Endothelial cell of umbilical vein (primary cell): Measurements from ENCODE around the gene RAPH1. TPM values are rescaled to one million over a fixed set of nuclear protein-coding genes. Genes with fewer than 3 reads are reported as not detected.
A peak's percentile ranks its signal among the peaks of the same experiment; 100 is the strongest.

Experiments
- BruUV-seq: library from RNA; stranded (reverse); fragments of 400-500 nt; replicated peaks from 2 replicates; lab custom pipeline; 2021; lab: Mats Ljungman, UMichigan
- CTCF ChIA-PET: fragments of 300-600, 350-600 bp; sonication (Branson Sonifier 250); formaldehyde crosslinking; loops from one replicate; lab custom pipeline; 2021; ENCODE audit warnings: antibody characterized with exemption, inconsistent platforms; lab: Charles Lee
- POLR2A ChIA-PET: fragments of 300-600, 350-600 bp; sonication (Branson Sonifier 250); formaldehyde crosslinking; loops from one replicate; lab custom pipeline; 2021; ENCODE audit warnings: antibody characterized with exemption, inconsistent platforms; lab: Charles Lee
- DNase-seq: peaks from one replicate; pipeline ENCODE4 v3.0.0-alpha.2; 2011; ENCODE audit warnings: low read depth, low spot score
- FAIRE-seq: peaks from 2 replicates; lab custom pipeline; 2011; peaks lifted over from hg19 to GRCh38; lab: Jason Lieb, UNC
- H2AFZ ChIP-seq: 2 replicates; pipeline ENCODE4 v1.6.0; 2012; ENCODE audit warnings: low read depth, low read length, control low read depth, inconsistent platforms
- H3K27ac ChIP-seq: 2 replicates; pipeline ENCODE4 v1.5.1; 2011; ENCODE audit warnings: low read depth, mild to moderate bottlenecking, control low read depth, low read length, moderate library complexity; ENCODE audit not compliant: insufficient read depth
- H3K27me3 ChIP-seq, 2 experiments: 2 replicates each; pipeline versions ENCODE4 v1.6.0 to v1.6.1; 2011; ENCODE audit warnings: low read length in 2 of 2, mixed read lengths in 1 of 2; ENCODE audit not compliant: control insufficient read depth in 2 of 2, insufficient read depth in 2 of 2
- H3K36me3 ChIP-seq, 2 experiments: 2 replicates in 1 of 2; 3 replicates in 1 of 2; pipeline ENCODE4 v1.5.1; 2011; ENCODE audit warnings: low read length in 2 of 2, mild to moderate bottlenecking in 1 of 2, moderate library complexity in 1 of 2; ENCODE audit not compliant: control insufficient read depth in 2 of 2, insufficient read depth in 2 of 2; ENCODE audit errors: extremely low read depth in 1 of 2
- H3K4me1 ChIP-seq: 3 replicates; pipeline ENCODE4 v1.5.1; 2011; ENCODE audit warnings: mild to moderate bottlenecking, low read length; ENCODE audit not compliant: control insufficient read depth, insufficient read depth; ENCODE audit errors: extremely low read depth
- H3K4me2 ChIP-seq: 2 replicates; pipeline ENCODE4 v1.6.1; 2011; ENCODE audit warnings: low read length, control low read depth, mixed read lengths; ENCODE audit not compliant: insufficient read depth
- H3K4me3 ChIP-seq, 3 experiments: fragments of 200-600 bp in 1 of 3; sonication (generic), shearing (Covaris generic) in 1 of 3; replicated peaks in 1 of 3; 2 replicates each; pipeline ENCODE4 v1.5.1; 2011 to 2016; ENCODE audit warnings: control low read depth in 3 of 3, low read length in 3 of 3, mild to moderate bottlenecking in 2 of 3, inconsistent platforms in 1 of 3, low read depth in 1 of 3, moderate library complexity in 1 of 3; ENCODE audit not compliant: insufficient read depth in 1 of 3
- H3K79me2 ChIP-seq: 2 replicates; pipeline ENCODE4 v1.6.0; 2012; ENCODE audit warnings: low read length, inconsistent platforms; ENCODE audit not compliant: control insufficient read depth, insufficient read depth
- H3K9ac ChIP-seq: replicated peaks from 2 replicates; pipeline ENCODE3; 2011; ENCODE audit warnings: low read length, control low read depth; ENCODE audit not compliant: insufficient read depth; ENCODE audit errors: extremely low read depth
- H3K9me1 ChIP-seq: replicated peaks from 3 replicates; pipeline ENCODE4 v1.6.0; 2011; ENCODE audit warnings: mild to moderate bottlenecking, low read length; ENCODE audit not compliant: control insufficient read depth, insufficient read depth; ENCODE audit errors: extremely low read depth
- H3K9me3 ChIP-seq: replicated peaks from 2 replicates; pipeline ENCODE4 v1.5.1; 2012; ENCODE audit warnings: low read length, inconsistent platforms; ENCODE audit not compliant: control insufficient read depth, insufficient read depth
- H4K20me1 ChIP-seq: replicated peaks from 2 replicates; pipeline ENCODE3; 2011; ENCODE audit warnings: mild to moderate bottlenecking, low read length; ENCODE audit not compliant: control insufficient read depth, insufficient read depth; ENCODE audit errors: extremely low read depth
- EZH2 ChIP-seq: IDR thresholded peaks from 2 replicates; pipeline ENCODE4 v1.6.1; 2012; ENCODE audit warnings: borderline replicate concordance, low read depth, mild to moderate bottlenecking, moderate library complexity, low read length, inconsistent platforms; ENCODE audit not compliant: severe bottlenecking
- FOS ChIP-seq: IDR thresholded peaks from 2 replicates; pipeline ENCODE4 v1.6.1; 2011; ENCODE audit warnings: mild to moderate bottlenecking, low read length, moderate library complexity, borderline replicate concordance; ENCODE audit not compliant: insufficient read depth
- POLR2A ChIP-seq: IDR thresholded peaks from 2 replicates; pipeline ENCODE4 v1.6.1; 2012; ENCODE audit warnings: low read depth, mild to moderate bottlenecking, control low read depth, low read length
- POLR2AphosphoS5 ChIP-seq: IDR thresholded peaks from 2 replicates; pipeline ENCODE4 v1.6.1; 2012; ENCODE audit warnings: low read depth, mild to moderate bottlenecking, control low read depth, low read length, moderate library complexity; ENCODE audit not compliant: insufficient read depth
- dilution Hi-C: fragments of 300-500 bp; cut with MboI; formaldehyde crosslinking; loops from one replicate; pipeline ENCODE4 v1.15.0; 2019; ENCODE audit warnings: low sequenced_read_pairs; ENCODE audit not compliant: extremely low pct_ligation_motif_present
- intact Hi-C: fragments of 100-400 bp; cut with micrococcal nuclease; formaldehyde crosslinking; loops from one replicate; pipeline ENCODE4 v1.10.0; 2022
- polyA plus RNA-seq, 4 experiments: library from polyadenylated mRNA; depleted of rRNA in 3 of 4; stranded (reverse) in 3 of 4; unstranded in 1 of 4; fragments of >200 nt; gene quantifications; 2 replicates each; pipeline versions ENCODE4 v1.2.1 to v1.2.3, GENCODE V29; 2011 to 2012; ENCODE audit warnings: missing spikeins in 1 of 4
- total RNA-seq: library from RNA; stranded (reverse); gene quantifications from 2 replicates; pipeline ENCODE4 v1.2.3, GENCODE V29; 2021
- TF ChIP-seq, protein P1 (sequence below), 2 donors: IDR thresholded peaks; 1 replicate in 1 of 2; 2 replicates in 1 of 2; pipeline ENCODE4 v1.5.1; 2011; ENCODE audit warnings: low read length in 2 of 2, mild to moderate bottlenecking in 2 of 2, moderate library complexity in 2 of 2, control low read depth in 1 of 2, inconsistent platforms in 1 of 2, low read depth in 1 of 2; ENCODE audit not compliant: insufficient read depth in 1 of 2; ENCODE audit errors: extremely low read depth in 1 of 2

RAPH1 gene
- total and polyA plus RNA-seq, 2 donors (not counting 3 experiments of a cell fraction or from before 2014, with no cell fraction given) = 5.1 to 59.5 TPM

DNA sequence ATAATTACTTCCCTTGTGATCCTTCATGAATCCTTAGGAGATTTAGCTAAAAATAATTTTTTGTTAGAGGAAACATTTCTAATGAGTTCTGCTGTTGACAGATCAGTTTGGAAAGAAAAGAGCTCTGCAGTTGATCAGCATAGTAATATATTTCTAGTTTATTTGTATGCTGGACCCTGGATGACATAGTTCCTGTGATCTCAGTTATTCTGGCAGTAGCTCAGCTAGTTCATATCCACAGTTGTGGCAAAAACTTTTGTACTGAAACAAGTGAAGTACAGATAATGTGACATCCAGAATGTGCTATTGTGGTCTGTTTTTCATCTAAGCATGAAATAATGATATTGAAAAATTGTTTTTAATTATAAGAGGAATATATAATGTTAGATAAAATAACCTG is 173.2 kb downstream of the RAPH1 start:
- H3K9me1 ChIP-seq = no peaks in the 10 kb centered on the region
- no peak overlapping the region for H3K27ac ChIP-seq
- H2AFZ ChIP-seq = no peak overlapping the region
- dilution Hi-C loops (no loop called here), intact Hi-C loops (no loop called here)
- H3K4me2 ChIP-seq = no peak overlapping the region
- no peak for TF ChIP-seq EZH2
- no peak for TF ChIP-seq POLR2AphosphoS5
- peaks cover 35% of the 10 kb centered on the region for H3K79me2 ChIP-seq
- CTCF ChIA-PET = interaction anchor here (1.0 kb wide), 1 partner anchor 19 kb away, joined by 3 read pairs; no protein-coding TSS in a partner anchor
- H3K4me1 ChIP-seq = peaks cover 3% of the 10 kb centered on the region
- POLR2A ChIA-PET = no interaction called here
- H3K9ac ChIP-seq = no peak overlapping the region
- H3K27me3 ChIP-seq = no peaks in the 10 kb centered on the region
- FAIRE-seq = no peak
- no peaks in the 10 kb centered on the region for H3K36me3 ChIP-seq
- BruUV-seq = no TSS peak
- H3K9me3 ChIP-seq = no peaks in the 10 kb centered on the region
- peak; percentile 52 for DNase-seq
- H4K20me1 ChIP-seq = no peaks in the 10 kb centered on the region
- H3K4me3 ChIP-seq = no peak overlapping the region

DNA sequence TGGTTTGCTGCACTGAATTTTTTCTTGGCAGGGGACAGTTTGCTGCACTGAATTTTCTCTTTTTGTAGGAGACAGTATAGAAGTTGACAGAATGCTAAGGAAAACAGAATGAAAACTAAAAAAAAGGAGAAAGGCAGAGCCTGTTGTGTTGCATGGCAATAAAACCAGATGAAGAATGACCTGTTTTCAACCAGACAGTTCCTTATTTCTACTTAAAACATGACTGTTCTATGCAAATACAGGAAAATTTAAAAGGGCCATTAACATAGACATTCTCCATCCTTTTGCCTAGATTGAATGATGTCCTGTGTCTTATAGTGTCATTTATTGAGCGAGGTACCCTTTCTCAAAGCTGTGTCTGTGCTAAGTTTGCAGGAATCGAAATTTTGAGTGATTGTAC is 173.6 kb downstream of the RAPH1 start:
- CTCF ChIA-PET = interaction anchor here (1.0 kb wide), 1 partner anchor 18 kb away, joined by 3 read pairs; no protein-coding TSS in a partner anchor
- BruUV-seq = no TSS peak
- H3K9ac ChIP-seq = no peak overlapping the region
- POLR2A ChIA-PET = no interaction called here
- no peaks in the 10 kb centered on the region for H4K20me1 ChIP-seq
- TF ChIP-seq FOS (no peak), EZH2 (no peak), POLR2AphosphoS5 (no peak), POLR2A (no peak)
- TF ChIP-seq, protein P1, sequence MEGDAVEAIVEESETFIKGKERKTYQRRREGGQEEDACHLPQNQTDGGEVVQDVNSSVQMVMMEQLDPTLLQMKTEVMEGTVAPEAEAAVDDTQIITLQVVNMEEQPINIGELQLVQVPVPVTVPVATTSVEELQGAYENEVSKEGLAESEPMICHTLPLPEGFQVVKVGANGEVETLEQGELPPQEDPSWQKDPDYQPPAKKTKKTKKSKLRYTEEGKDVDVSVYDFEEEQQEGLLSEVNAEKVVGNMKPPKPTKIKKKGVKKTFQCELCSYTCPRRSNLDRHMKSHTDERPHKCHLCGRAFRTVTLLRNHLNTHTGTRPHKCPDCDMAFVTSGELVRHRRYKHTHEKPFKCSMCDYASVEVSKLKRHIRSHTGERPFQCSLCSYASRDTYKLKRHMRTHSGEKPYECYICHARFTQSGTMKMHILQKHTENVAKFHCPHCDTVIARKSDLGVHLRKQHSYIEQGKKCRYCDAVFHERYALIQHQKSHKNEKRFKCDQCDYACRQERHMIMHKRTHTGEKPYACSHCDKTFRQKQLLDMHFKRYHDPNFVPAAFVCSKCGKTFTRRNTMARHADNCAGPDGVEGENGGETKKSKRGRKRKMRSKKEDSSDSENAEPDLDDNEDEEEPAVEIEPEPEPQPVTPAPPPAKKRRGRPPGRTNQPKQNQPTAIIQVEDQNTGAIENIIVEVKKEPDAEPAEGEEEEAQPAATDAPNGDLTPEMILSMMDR (IDR thresholded peaks at IDR 0.05; ENCODE audit: extremely low read depth in 1 of 2, insufficient read depth in 1 of 2, low read depth in 1 of 2, low read length in 2 of 2) = no peak
- no peak overlapping the region for H3K4me2 ChIP-seq
- no peak overlapping the region for H3K27ac ChIP-seq
- H3K79me2 ChIP-seq = peaks cover 34% of the 10 kb centered on the region
- FAIRE-seq (no peak), DNase-seq (peak; percentile 7)
- dilution Hi-C loops = no loop called here
- H3K9me1 ChIP-seq = no peaks in the 10 kb centered on the region
- no peaks in the 10 kb centered on the region for H3K9me3 ChIP-seq
- H3K4me3 ChIP-seq = no peak overlapping the region
- no peaks in the 10 kb centered on the region for H3K36me3 ChIP-seq
- H2AFZ ChIP-seq = no peak overlapping the region
- intact Hi-C loops = no loop called here
- no peaks in the 10 kb centered on the region for H3K27me3 ChIP-seq
- peaks cover 3% of the 10 kb centered on the region for H3K4me1 ChIP-seq
